SK-N-SH (cell line): ENCODE results near the gene ZNF148. TPM values are rescaled to one million over a fixed set of nuclear protein-coding genes. Genes with fewer than 3 reads are reported as not detected.

Experiments used
- CTCF ChIA-PET: fragments of 300-600, 350-600 bp; formaldehyde crosslinking; extraction: SDS; loops from one replicate; lab custom pipeline; 2021; lab: Yijun Ruan, JAX
- POLR2A ChIA-PET: fragments of 350-600 bp; sonication (Branson Sonifier 250); formaldehyde crosslinking; extraction: SDS; loops from one replicate; lab custom pipeline; 2020; ENCODE audit warnings: antibody characterized with exemption, inconsistent platforms; lab: Yijun Ruan, JAX
- DNase-seq: peaks from one replicate; pipeline ENCODE4 v3.0.0; 2012
- H2AFZ ChIP-seq: fragments of 200-600 bp; sonication (generic); 2 replicates; pipeline ENCODE4 v1.8.1; 2016; ENCODE audit warnings: antibody characterized with exemption, mild to moderate bottlenecking, low read depth
- H3F3A ChIP-seq: fragments of 200-600 bp; sonication (generic); replicated peaks from 2 replicates; pipeline ENCODE3; 2016; ENCODE audit warnings: antibody characterized with exemption, mild to moderate bottlenecking; ENCODE audit not compliant: insufficient read depth
- H3K27ac ChIP-seq, 2 experiments: fragments of 200-500 bp in 1 of 2; fragments of 200-600 bp in 1 of 2; sonication (Bioruptor generic) in 1 of 2; sonication (generic), shearing (Covaris generic) in 1 of 2; 2 replicates each; pipeline versions ENCODE4 v1.5.1 to v1.6.1; 2014 to 2016; ENCODE audit warnings: low read depth in 2 of 2, inconsistent platforms in 1 of 2, low read length in 1 of 2, mild to moderate bottlenecking in 1 of 2, mixed read lengths in 1 of 2
- H3K27me3 ChIP-seq: fragments of 200-600 bp; sonication (generic), shearing (Covaris generic); 2 replicates; pipeline ENCODE4 v1.6.1; 2016; ENCODE audit warnings: mixed run types; ENCODE audit not compliant: insufficient read depth
- H3K36me3 ChIP-seq, 2 experiments: fragments of 200-500 bp in 1 of 2; fragments of 200-600 bp in 1 of 2; sonication (Bioruptor generic) in 1 of 2; sonication (generic) in 1 of 2; replicated peaks in 1 of 2; 2 replicates each; pipeline versions ENCODE3 to v1.5.1; 2014 to 2016; ENCODE audit warnings: low read length in 1 of 2, mild to moderate bottlenecking in 1 of 2; ENCODE audit not compliant: insufficient read depth in 2 of 2, control insufficient read depth in 1 of 2
- H3K4me1 ChIP-seq, 2 experiments: fragments of 200-500 bp in 1 of 2; fragments of 200-600 bp in 1 of 2; sonication (Bioruptor generic) in 1 of 2; sonication (generic), shearing (Covaris generic) in 1 of 2; 2 replicates each; pipeline versions ENCODE4 v1.5.1 to v1.6.1; 2014 to 2016; ENCODE audit warnings: low read depth in 1 of 2, low read length in 1 of 2, mixed run types in 1 of 2; ENCODE audit not compliant: insufficient read depth in 2 of 2, control insufficient read depth in 1 of 2
- H3K4me2 ChIP-seq: fragments of 200-600 bp; sonication (generic), shearing (Covaris generic); 2 replicates; pipeline ENCODE4 v1.6.1; 2017; ENCODE audit warnings: mixed run types
- H3K4me3 ChIP-seq, 2 experiments: fragments of 200-500 bp in 1 of 2; fragments of 200-600 bp in 1 of 2; sonication (Bioruptor generic) in 1 of 2; sonication (generic), shearing (Covaris generic) in 1 of 2; 2 replicates each; pipeline versions ENCODE4 v1.5.1 to v1.8.1; 2014 to 2016; ENCODE audit warnings: low read depth in 2 of 2, inconsistent platforms in 1 of 2, low read length in 1 of 2, mild to moderate bottlenecking in 1 of 2, mixed read lengths in 1 of 2, moderate library complexity in 1 of 2
- H3K79me2 ChIP-seq: fragments of 200-600 bp; sonication (generic); 2 replicates; pipeline ENCODE4 v1.8.1; 2017; ENCODE audit warnings: mild to moderate bottlenecking; ENCODE audit not compliant: insufficient read depth
- H3K9ac ChIP-seq: fragments of 200-600 bp; sonication (generic); 2 replicates; pipeline ENCODE4 v1.6.1; 2017; ENCODE audit warnings: mixed run types
- H3K9me2 ChIP-seq: fragments of 200-600 bp; sonication (generic); 2 replicates; pipeline ENCODE4 v1.6.1; 2017; ENCODE audit warnings: mixed run types
- H3K9me3 ChIP-seq: fragments of 200-600 bp; sonication (generic); 2 replicates; pipeline ENCODE4 v1.6.1; 2017; ENCODE audit warnings: mixed run types, mild to moderate bottlenecking, moderate library complexity
- H4K20me1 ChIP-seq: fragments of 200-600 bp; sonication (generic); 2 replicates; pipeline ENCODE4 v1.6.1; 2017; ENCODE audit warnings: mild to moderate bottlenecking, mixed run types; ENCODE audit not compliant: insufficient read depth
- CTCF ChIP-seq: fragments of 200-600 bp; sonication (generic); IDR thresholded peaks from 2 replicates; pipeline ENCODE4 v1.6.1; 2017; ENCODE audit warnings: antibody characterized with exemption, mild to moderate bottlenecking, moderate library complexity
- ELF1 ChIP-seq: IDR thresholded peaks from 2 replicates; pipeline ENCODE4 v1.4.0; 2012
- EP300 ChIP-seq, 2 experiments: IDR thresholded peaks; 2 replicates each; pipeline versions ENCODE4 v1.4.0 to v1.6.1; 2012; ENCODE audit warnings: borderline replicate concordance in 1 of 2, low read depth in 1 of 2, low read length in 1 of 2
- GABPA ChIP-seq: IDR thresholded peaks from 2 replicates; pipeline ENCODE4 v1.4.0; 2012; ENCODE audit warnings: low read depth, mild to moderate bottlenecking
- JUND ChIP-seq: IDR thresholded peaks from 2 replicates; pipeline ENCODE4 v1.4.0; 2012
- MAX ChIP-seq: IDR thresholded peaks from 2 replicates; pipeline ENCODE4 v1.4.0; 2012; ENCODE audit warnings: low read depth
- MXI1 ChIP-seq: IDR thresholded peaks from 2 replicates; pipeline ENCODE4 v1.6.1; 2012; ENCODE audit warnings: mild to moderate bottlenecking, low read depth, low read length, improper control_type of control experiment
- NFIC ChIP-seq: IDR thresholded peaks from 2 replicates; pipeline ENCODE4 v1.4.0; 2012; ENCODE audit warnings: borderline replicate concordance
- NRF1 ChIP-seq: IDR thresholded peaks from 2 replicates; pipeline ENCODE4 v1.6.1; 2012; ENCODE audit warnings: low read depth, mild to moderate bottlenecking, low read length
- PBX3 ChIP-seq: IDR thresholded peaks from 2 replicates; pipeline ENCODE4; 2012
- POLR2AphosphoS5 ChIP-seq: IDR thresholded peaks from 2 replicates; pipeline ENCODE4 v1.6.1; 2012; ENCODE audit warnings: low read depth, low read length
- RAD21 ChIP-seq: IDR thresholded peaks from 2 replicates; pipeline ENCODE4 v1.6.1; 2012; ENCODE audit warnings: mild to moderate bottlenecking, low read length
- RCOR1 ChIP-seq: fragments of 150-350 bp; IDR thresholded peaks from 2 replicates; pipeline ENCODE4 v1.6.1; 2017; ENCODE audit warnings: antibody characterized with exemption, low read length
- RFX5 ChIP-seq: IDR thresholded peaks from 2 replicates; pipeline ENCODE4 v1.6.1; 2012; ENCODE audit warnings: mild to moderate bottlenecking, improper control_type of control experiment, low read length
- RXRA ChIP-seq: IDR thresholded peaks from 2 replicates; pipeline ENCODE4 v1.4.0; 2012; ENCODE audit warnings: low read depth, mild to moderate bottlenecking, borderline replicate concordance
- SIN3A ChIP-seq: IDR thresholded peaks from 2 replicates; pipeline ENCODE4 v1.6.1; 2012; ENCODE audit warnings: low read depth, mild to moderate bottlenecking, low read length, moderate library complexity, borderline replicate concordance
- TAF1 ChIP-seq: IDR thresholded peaks from 2 replicates; pipeline ENCODE4 v1.6.1; 2012; ENCODE audit warnings: low read depth, mild to moderate bottlenecking, low read length, moderate library complexity, borderline replicate concordance
- TEAD4 ChIP-seq: IDR thresholded peaks from 2 replicates; pipeline ENCODE4 v1.4.0; 2012; ENCODE audit warnings: mild to moderate bottlenecking, borderline replicate concordance; ENCODE audit not compliant: insufficient read depth
- USF2 ChIP-seq: fragments of 150-350 bp; IDR thresholded peaks from 2 replicates; pipeline ENCODE4 v1.6.1; 2017; ENCODE audit warnings: antibody characterized with exemption, low read length, low read depth, borderline replicate concordance
- ZBTB33 ChIP-seq: IDR thresholded peaks from 2 replicates; pipeline ENCODE4 v1.4.0; 2012; ENCODE audit warnings: low read depth, borderline replicate concordance
- WGBS: methylation state at CpG from one replicate; pipeline ENCODE4 v1.1.6; 2017; ENCODE audit warnings: low lambda C conversion rate; 5-methylcytosine and 5-hydroxymethylcytosine counted together
- polyA plus RNA-seq, 3 experiments: library from polyadenylated mRNA; depleted of rRNA; stranded (reverse); fragments of >200 nt; gene quantifications; 2 replicates each; pipeline ENCODE4 v1.2.3, GENCODE V29; 2012

Gene ZNF148
- polyA plus RNA-seq, 1 of the 3 experiments (the other 2 are of a cell fraction) = 5.1 TPM

GRCh38 chr3:125386811-125387210 is 11.7 kb upstream of the ZNF148 start (continued):
- no peak for TF ChIP-seq SIN3A
- TF ChIP-seq GABPA = no peak
- no peak for TF ChIP-seq PBX3
- TF ChIP-seq RAD21 = no peak
- no peak for TF ChIP-seq MXI1

GRCh38 chr3:125383744-125384143 is 8.6 kb upstream of the ZNF148 start:
- H3K36me3 ChIP-seq = no peaks in the 10 kb centered on the region
- no peak for TF ChIP-seq SIN3A
- no peak for TF ChIP-seq RAD21
- TF ChIP-seq JUND = no peak
- no peak for TF ChIP-seq TEAD4
- TF ChIP-seq ZBTB33 = no peak
- TF ChIP-seq GABPA = no peak
- TF ChIP-seq POLR2AphosphoS5 = no peak
- TF ChIP-seq EP300 (IDR thresholded peaks at IDR 0.05; ENCODE audit: borderline replicate concordance in 1 of 2, low read depth in 1 of 2, low read length in 1 of 2) = no peak
- TF ChIP-seq NRF1 = no peak
- no peak for TF ChIP-seq ELF1
- TF ChIP-seq MAX = no peak
- TF ChIP-seq RFX5 = no peak
- TF ChIP-seq USF2 = no peak
- TF ChIP-seq MXI1 = no peak
- TF ChIP-seq CTCF = no peak
- no peak for TF ChIP-seq NFIC
- TF ChIP-seq TAF1 = no peak
- no peak for TF ChIP-seq RCOR1
- TF ChIP-seq RXRA = no peak
- H4K20me1 ChIP-seq = no peaks in the 10 kb centered on the region
- peaks cover 0 to 11% of the 10 kb centered on the region in 2 experiments; a peak in 1 of 4 replicates for H3K4me1 ChIP-seq
- no peak for DNase-seq
- H3K4me3 ChIP-seq = no peak overlapping the region
- no peaks in the 10 kb centered on the region for H3K79me2 ChIP-seq
- peaks cover 5% of the 10 kb centered on the region for H3F3A ChIP-seq
- ChIA-PET CTCF (no interaction called here), POLR2A (no interaction called here)
- no peak overlapping the region for H3K9ac ChIP-seq
- 67% methylated on average over 5 of the region's 5 CpGs for WGBS
- H3K9me3 ChIP-seq = no peaks in the 10 kb centered on the region
- H2AFZ ChIP-seq = no peak overlapping the region
- H3K27ac ChIP-seq = no peak overlapping the region
- H3K9me2 ChIP-seq = no peaks in the 10 kb centered on the region
- H3K4me2 ChIP-seq = no peak overlapping the region
- H3K27me3 ChIP-seq = no peaks in the 10 kb centered on the region
